ENCODE results near the gene BET1.

DNA sequence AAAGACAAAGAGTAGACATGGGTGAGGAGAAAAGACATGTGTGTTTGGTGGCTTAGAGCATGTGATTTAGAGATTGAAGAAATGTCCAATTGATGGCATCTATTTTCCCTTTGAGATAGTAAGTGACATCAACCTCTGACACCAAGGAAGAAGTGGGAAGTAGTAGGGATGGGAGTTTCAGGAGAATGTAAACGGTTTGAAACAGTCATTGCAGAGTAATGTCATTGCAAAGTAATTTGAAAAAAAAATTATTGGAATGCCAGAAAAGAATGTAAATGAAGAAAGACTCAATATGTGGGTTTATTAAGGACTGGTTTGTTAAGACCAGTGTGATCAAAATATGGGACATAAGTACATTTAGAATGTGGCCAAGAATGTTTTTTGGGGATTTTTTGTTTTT, 56.0 kb downstream of the BET1 start:
- TF ChIP-seq EZH2 (IDR thresholded peaks at IDR 0.05) (no peak), POLR2AphosphoS5 (IDR thresholded peaks at IDR 0.05; ENCODE audit: borderline replicate concordance, low read depth, low read length) (no peak)

Measured in SK-N-MC (cell line).